MG63 (cell line): ENCODE results near the gene PTOV1. TPM values are rescaled to one million over a fixed set of nuclear protein-coding genes. Genes with fewer than 3 reads are reported as not detected.

ENCODE experiments used
- DNase-seq: peaks from one replicate; pipeline ENCODE4 v3.0.0-alpha.2; 2020
- H3K27me3 ChIP-seq: fragments of 250-450 bp; sonication (Bioruptor Pico); 2 replicates; pipeline ENCODE4 v1.5.1; 2020; ENCODE audit warnings: mild to moderate bottlenecking, moderate library complexity
- H3K36me3 ChIP-seq: fragments of 250-450 bp; sonication (Bioruptor Pico); 2 replicates; pipeline ENCODE4 v1.5.1; 2020; ENCODE audit warnings: mild to moderate bottlenecking, moderate library complexity
- H3K4me3 ChIP-seq: fragments of 250-450 bp; sonication (Bioruptor Pico); 2 replicates; pipeline ENCODE4 v1.5.1; 2020; ENCODE audit warnings: mild to moderate bottlenecking, moderate library complexity
- H3K9me3 ChIP-seq: fragments of 250-450 bp; sonication (Bioruptor Pico); 2 replicates; pipeline ENCODE4 v1.5.1; 2020; ENCODE audit warnings: mild to moderate bottlenecking, moderate library complexity
- total RNA-seq: library from RNA; depleted of rRNA; stranded (reverse); fragments of >200 nt; shearing (Covaris generic); gene quantifications from 2 replicates; pipeline ENCODE4 v1.2.3, GENCODE V29; 2014; ENCODE audit warnings: low replicate concordance

Gene PTOV1
- total RNA-seq, 1 experiment from 2014 or later: 96.1 TPM

DNA sequence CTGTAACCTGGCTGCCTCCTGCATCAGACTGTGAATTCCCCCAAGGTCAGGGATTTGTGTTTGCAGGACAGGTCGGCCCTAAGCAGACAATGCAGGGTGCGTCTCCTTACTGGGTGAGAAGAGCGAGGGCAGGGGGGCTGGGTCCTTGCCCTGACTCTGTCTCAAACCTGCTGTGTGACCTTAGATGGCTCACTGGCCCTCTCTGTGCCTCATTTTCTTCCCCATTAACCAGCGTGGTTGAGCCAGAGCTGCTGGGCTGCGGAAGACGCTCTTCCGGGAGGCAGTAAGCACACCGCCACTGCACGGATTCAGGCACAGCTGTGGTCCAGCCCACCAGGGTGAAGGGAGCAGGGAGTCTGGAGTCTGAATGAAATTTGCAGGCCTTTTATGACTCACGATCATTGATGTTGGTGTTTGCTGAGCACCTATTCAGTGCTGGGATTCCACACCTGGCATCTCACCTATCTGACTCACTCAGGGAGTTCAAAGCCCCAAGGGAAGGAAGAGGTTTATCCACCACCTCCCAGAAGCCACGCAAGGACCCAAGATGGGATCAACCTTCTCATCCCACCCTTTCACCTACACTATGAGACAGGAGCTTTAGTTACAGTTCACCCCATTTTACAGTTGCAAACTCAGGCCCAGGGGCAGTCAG is 23.7 kb downstream of the PTOV1 start:
- no peak for DNase-seq
- H3K27me3 ChIP-seq: no peaks in the 10 kb centered on the region
- no peaks in the 10 kb centered on the region for H3K9me3 ChIP-seq
- H3K36me3 ChIP-seq: peaks cover 53% of the 10 kb centered on the region
- H3K4me3 ChIP-seq: peak overlapping the region; percentile 98

GRCh38 chr19:49875177-49875576 is 24.2 kb downstream of the PTOV1 start:
- Histone ChIP-seq H3K9me3 (no peaks in the 10 kb centered on the region), H3K36me3 (peaks cover 54% of the 10 kb centered on the region), H3K27me3 (no peaks in the 10 kb centered on the region), H3K4me3 (peak overlapping the region; percentile 98)
- DNase-seq: no peak

DNA sequence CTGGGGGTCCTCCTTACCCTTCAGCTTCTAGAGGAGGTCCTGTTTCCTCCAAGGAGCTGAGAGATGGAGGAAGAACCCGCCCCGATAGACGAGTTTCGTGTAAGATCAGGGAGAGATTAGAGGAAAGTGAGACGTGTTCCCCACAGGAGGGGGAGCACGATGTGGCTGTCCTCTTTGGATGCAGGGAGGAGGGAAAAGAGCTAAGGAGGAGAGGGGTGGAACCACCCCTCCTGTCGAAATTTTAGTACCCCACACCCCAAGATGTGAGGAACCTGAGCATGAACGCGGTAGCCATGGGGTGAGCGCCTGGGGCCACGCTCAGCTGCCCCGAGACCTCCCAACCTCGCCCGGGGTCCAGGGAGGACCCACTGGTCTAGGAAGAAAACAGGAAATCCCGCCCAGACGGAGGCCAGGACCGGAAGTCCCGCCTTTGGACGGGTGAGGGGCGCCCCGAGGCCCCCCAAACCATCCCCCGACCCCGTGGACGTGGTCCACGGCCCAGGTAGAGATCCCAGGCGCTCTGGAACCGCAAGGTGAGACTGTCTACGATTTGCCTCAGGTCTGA is 25.0 kb downstream of the PTOV1 start:
- peak overlapping the region; percentile 98 for H3K4me3 ChIP-seq
- H3K27me3 ChIP-seq: no peaks in the 10 kb centered on the region
- DNase-seq: peak; percentile 60
- no peaks in the 10 kb centered on the region for H3K9me3 ChIP-seq
- peaks cover 54% of the 10 kb centered on the region for H3K36me3 ChIP-seq

DNA sequence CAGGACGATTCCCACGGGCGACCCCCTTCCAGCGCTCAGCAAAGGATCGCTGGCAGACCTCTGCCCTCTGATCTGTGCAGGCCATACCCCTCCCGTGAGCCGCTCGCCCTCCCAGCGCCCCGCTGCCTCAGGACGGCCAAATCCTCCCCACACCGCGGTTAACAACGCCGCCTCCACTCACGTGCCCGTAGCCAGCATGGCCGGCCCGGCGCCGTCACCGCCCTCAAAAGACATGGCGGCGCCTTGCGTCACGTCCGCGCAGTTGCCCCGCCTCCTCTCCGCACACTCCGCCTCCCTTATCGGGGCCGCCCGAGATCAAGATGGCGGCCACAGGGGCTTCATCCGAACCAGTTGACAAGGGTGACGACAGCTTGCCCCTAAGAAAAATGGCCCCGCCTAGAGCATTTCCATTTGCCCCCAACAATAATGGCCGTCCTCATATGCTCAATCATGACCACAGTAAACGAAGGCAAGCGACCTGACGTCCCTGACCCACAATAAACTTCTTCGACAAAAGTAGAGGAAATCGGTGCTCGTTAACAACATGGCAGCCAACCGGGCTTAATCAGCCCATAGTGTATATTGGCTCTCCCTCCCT is 25.6 kb downstream of the PTOV1 start:
- Histone ChIP-seq H3K9me3 (no peaks in the 10 kb centered on the region), H3K27me3 (no peaks in the 10 kb centered on the region), H3K36me3 (peaks cover 55% of the 10 kb centered on the region), H3K4me3 (peak overlapping the region; percentile 98)
- DNase-seq: peak; percentile 95

DNA sequence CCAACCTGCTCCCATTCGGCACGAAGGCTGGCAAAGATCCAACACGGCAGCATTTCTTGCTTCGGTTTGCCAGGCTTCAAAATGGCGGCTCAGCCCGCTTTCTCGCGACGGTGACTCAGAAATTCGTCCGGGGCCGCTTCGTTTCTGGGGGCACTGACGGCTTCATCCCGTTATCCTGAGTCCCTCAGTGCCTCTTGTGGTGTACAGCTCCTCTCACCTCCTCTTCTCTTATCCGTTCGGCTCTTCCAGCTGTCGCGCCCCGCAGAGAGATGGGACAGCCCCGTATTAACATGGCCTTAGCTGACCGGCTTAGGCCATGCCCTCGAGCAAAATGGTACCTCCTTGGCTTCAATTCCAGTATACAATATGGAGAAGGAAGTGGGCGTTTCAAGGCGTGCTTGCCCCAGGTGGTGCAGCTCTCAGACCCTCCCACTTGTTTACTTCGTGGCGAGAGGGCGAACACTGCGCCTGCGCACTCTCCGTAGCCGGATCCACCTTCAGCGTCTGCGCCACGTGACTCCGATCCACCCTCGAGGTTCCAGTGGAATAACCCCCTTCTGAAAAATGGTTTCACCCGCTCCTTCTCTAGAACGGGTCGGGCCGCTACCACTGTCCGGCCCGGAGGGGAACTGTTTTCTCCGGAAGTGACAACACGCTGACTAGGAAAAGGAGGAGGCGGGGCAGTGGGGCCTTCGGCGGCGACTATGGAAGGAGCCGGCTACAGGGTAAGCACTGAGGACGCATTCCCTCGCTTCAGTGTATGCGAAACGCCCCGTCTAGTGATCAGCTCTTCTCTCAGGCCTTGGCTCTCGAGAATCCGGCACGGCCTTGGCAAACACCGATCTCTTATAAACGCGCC is 26.3 kb downstream of the PTOV1 start, which contains the start of the genes AKT1S1 and TBC1D17:
TSS of gene AKT1S1 (minus strand) at position 336 of the 859 bp plus-strand sequence. CDS start 4,060 bp downstream, outside the sequence.
TSS of gene TBC1D17 (plus strand) at position 683 of the 859 bp plus-strand sequence. CDS start at position 705, 22 bp downstream.
- Histone ChIP-seq H3K27me3 (no peaks in the 10 kb centered on the region), H3K4me3 (peak within 1 kb of the TSS; percentile 98), H3K9me3 (no peaks in the 10 kb centered on the region), H3K36me3 (peaks cover 58% of the 10 kb centered on the region)
- DNase-seq: peak; percentile 99

DNA sequence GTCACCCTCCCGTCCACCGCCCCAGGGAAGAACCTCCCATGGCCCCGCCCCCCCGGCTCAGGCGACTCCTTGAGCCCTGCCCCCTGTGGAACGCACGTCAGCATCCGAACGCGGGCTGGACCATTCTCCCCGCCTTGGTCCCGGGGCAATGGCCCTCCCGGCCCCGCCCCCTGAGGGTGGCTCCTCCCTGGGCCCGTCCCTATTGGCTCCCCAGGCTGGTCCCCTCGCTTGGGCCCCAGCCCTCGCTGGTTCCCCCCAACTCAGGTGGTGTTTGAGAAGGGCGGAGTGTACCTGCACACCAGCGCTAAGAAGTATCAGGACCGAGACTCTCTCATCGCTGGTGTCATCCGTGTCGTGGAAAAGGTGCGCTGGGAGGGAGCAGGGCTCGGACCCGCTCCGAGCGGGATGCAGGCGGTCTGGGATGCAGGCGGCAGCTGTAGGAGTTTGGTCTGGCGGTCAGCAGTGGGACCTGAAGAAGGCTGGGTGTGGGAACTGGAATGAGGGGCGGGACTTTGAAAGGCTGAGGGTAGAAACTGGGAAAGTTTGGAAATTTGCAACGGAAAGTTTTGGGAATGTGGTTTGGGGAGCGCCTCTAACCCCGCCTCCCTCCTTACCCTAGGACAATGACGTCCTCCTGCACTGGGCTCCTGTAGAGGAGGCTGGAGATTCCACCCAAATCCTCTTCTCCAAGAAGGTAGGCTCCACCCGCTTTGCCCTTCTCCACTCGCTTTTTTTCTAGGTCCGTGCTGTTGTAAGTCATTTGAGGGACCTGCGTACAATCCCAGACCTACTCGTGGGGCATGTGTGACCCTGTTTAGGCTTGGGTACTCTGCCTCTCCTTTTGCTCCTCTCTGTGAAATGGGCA is 27.2 kb downstream of the PTOV1 start:
- peak; percentile 98 for DNase-seq

DNA sequence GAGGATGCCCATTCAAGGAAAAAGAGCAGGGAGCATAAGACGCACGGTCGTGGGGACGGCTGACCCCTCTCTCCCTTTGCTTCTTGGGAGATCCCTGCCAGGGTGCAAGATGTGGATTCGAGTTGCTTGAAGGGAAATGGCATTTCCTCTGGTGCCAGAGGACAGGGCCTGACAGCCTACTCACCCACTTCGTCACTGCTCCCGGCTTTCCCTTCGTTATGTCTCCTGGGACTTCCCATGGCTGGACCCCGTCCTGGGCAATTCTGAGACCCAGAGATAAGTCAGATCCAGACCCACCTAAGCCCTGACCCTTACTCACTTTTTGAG is 27.7 kb downstream of the PTOV1 start:
- Histone ChIP-seq H3K36me3 (peaks cover 69% of the 10 kb centered on the region), H3K4me3 (peak overlapping the region; percentile 98), H3K27me3 (no peaks in the 10 kb centered on the region), H3K9me3 (no peaks in the 10 kb centered on the region)
- no peak for DNase-seq

More for the DNA sequence above, 27.2 kb downstream of the PTOV1 start:
- peaks cover 65% of the 10 kb centered on the region for H3K36me3 ChIP-seq
- H3K27me3 ChIP-seq: no peaks in the 10 kb centered on the region
- H3K9me3 ChIP-seq: no peaks in the 10 kb centered on the region
- H3K4me3 ChIP-seq: peak overlapping the region; percentile 98

GRCh38 chr19:49879243-49879963 is 28.4 kb downstream of the PTOV1 start:
- peaks cover 67% of the 10 kb centered on the region for H3K36me3 ChIP-seq
- no peak overlapping the region for H3K4me3 ChIP-seq
- DNase-seq: no peak
- no peaks in the 10 kb centered on the region for H3K27me3 ChIP-seq
- H3K9me3 ChIP-seq: no peaks in the 10 kb centered on the region

DNA sequence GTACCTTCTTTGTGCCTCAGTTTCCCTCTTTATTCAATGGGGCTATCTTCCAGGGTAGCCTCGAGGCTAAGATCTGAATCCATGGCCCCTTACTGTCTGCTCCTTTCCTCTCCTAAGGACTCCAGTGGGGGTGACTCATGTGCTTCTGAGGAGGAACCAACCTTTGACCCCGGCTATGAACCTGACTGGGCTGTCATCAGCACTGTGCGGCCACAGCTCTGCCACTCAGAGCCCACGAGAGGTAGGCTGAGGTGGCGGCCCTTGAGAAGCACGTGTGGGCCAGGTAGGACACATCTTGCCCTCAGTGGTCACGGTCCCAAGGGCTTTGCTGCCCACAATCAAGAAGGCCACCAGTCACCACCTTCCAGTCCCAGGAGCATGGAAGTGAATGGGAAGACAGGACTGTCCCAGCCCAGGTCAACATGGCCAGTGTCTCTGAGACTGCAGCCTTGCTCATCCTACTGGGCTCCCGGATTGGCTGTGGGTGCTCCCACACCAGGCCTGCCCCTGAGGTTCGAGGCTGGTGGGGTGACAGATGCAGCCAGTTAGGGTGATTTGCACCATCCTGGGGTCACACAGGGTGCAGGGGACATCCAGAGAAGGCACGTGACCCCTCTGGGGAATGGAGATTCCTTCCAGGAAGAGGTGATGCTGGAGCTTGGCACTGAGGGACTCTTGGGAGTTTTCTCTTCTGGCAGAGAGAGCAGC is 29.4 kb downstream of the PTOV1 start:
- H3K4me3 ChIP-seq: no peak overlapping the region
- DNase-seq: no peak
- no peaks in the 10 kb centered on the region for H3K27me3 ChIP-seq
- H3K9me3 ChIP-seq: no peaks in the 10 kb centered on the region
- H3K36me3 ChIP-seq: peaks cover 68% of the 10 kb centered on the region

- Histone ChIP-seq H3K4me3 (no peak overlapping the region), H3K36me3 (peaks cover 66% of the 10 kb centered on the region), H3K27me3 (no peaks in the 10 kb centered on the region), H3K9me3 (no peaks in the 10 kb centered on the region)
- no peak for DNase-seq
These were observed 30.2 kb downstream of the PTOV1 start for GRCh38 chr19:49881186-49881585.

DNA sequence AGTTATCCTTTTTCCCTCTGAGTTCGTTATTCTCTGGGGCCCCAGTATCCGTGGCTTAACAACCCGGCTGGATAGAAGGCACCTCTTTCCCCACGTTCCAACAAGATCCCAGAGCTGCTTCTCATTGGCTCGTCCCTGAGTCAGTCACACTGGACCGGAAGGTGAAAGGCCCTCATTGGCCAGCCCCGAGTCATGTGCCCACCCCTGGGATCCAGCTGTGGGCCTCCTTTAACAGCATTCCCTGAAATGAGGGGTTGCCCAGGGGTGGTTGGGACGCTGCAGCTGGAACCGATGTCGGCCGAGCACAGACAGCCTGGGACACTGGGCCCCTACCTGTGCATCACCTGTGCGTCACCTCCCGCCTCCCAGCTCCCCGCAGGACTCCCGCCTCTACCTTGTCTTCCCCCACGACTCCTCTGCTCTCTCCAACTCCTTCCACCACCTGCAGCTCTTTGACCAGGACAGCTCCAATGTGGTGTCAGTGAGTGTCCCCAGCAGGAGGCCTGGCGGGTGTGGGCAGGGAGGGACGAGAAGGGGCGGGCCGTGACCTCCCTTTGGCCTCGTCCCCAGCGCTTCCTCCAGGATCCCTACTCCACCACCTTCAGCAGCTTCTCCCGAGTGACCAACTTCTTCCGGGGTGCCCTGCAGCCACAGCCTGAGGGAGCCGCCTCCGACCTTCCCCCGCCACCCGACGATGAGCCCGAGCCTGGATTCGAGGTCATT is 30.9 kb downstream of the PTOV1 start:
- Histone ChIP-seq H3K9me3 (no peaks in the 10 kb centered on the region), H3K27me3 (no peaks in the 10 kb centered on the region), H3K36me3 (peaks cover 64% of the 10 kb centered on the region), H3K4me3 (no peak overlapping the region)
- DNase-seq: no peak

DNA sequence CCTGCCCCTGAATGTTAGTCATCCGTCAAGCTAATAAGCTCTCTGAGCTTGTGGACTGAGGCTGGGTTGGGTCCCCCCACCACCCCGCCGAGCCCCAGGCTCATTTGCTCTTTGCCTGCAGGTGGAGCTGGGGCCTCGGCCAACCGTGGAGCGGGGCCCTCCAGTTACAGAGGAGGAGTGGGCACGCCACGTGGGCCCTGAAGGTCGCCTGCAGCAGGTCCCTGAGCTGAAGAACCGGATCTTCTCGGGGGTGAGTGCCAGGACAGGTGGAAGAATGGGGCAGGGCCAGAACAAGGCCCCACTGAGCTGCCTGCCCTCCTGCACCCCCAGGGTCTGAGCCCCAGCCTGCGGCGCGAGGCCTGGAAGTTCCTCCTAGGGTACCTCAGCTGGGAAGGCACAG is 31.7 kb downstream of the PTOV1 start:
- H3K4me3 ChIP-seq: no peak overlapping the region
- no peaks in the 10 kb centered on the region for H3K27me3 ChIP-seq
- DNase-seq: no peak
- H3K36me3 ChIP-seq: peaks cover 64% of the 10 kb centered on the region
- H3K9me3 ChIP-seq: no peaks in the 10 kb centered on the region

- Histone ChIP-seq H3K9me3 (no peaks in the 10 kb centered on the region), H3K27me3 (no peaks in the 10 kb centered on the region), H3K36me3 (peaks cover 64% of the 10 kb centered on the region), H3K4me3 (no peak overlapping the region)
- no peak for DNase-seq
These were observed 32.1 kb downstream of the PTOV1 start for GRCh38 chr19:49883094-49883493.

DNA sequence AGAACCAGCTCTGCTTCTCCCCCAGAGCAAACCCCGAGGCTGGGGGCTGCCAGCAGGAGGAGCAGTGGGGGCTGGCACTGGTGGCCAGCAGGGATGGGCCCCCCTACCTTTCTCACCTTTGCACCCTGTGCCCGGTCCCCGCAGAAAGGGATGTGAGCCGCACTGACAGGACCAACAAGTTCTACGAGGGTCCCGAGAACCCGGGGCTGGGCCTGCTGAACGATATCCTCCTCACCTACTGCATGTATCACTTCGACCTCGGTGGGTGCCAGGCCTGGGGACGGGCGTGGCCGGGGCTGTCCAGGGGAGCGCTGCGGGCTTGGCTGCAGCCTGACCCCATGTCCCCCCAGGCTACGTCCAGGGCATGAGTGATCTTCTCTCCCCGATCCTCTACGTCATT is 33.1 kb downstream of the PTOV1 start:
- no peaks in the 10 kb centered on the region for H3K9me3 ChIP-seq
- no peak for DNase-seq
- no peaks in the 10 kb centered on the region for H3K27me3 ChIP-seq
- H3K4me3 ChIP-seq: no peak overlapping the region
- H3K36me3 ChIP-seq: peaks cover 56% of the 10 kb centered on the region

DNA sequence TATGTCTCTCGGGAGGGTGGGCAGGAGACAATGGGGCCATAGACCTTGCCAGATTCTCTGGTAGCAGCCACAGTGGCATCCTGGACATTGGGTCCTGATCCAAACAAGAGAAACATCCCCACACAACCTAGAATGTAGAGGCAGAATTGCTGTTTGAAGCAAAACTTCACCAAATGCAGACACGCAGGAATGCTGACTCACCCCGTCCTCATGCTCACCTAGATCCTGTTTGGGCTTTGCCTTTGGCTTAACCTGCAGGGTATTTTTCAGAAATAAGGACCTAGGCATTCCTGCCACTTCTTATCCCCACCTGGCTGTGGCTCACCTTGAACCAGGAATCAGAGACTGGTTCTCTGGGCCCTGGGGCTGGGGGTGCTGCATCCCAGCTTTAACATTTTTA is 33.8 kb downstream of the PTOV1 start:
- Histone ChIP-seq H3K9me3 (no peaks in the 10 kb centered on the region), H3K36me3 (peaks cover 51% of the 10 kb centered on the region), H3K27me3 (no peaks in the 10 kb centered on the region), H3K4me3 (no peak overlapping the region)
- no peak for DNase-seq
